HFFc6 (cell line): Measurements from ENCODE around the gene ITGA11. TPM values are rescaled to one million over a fixed set of nuclear protein-coding genes. Genes with fewer than 3 reads are reported as not detected.
A peak's percentile ranks its signal among the peaks of the same experiment; 100 is the strongest.

Experiments
- DNase-seq: peaks from one replicate; pipeline ENCODE4 v3.0.0-alpha.2; 2018
- H3K27ac Mint-ChIP-seq: 2 replicates; pipeline ENCODE4 v1.8.0; 2020; ENCODE audit warnings: mild to moderate bottlenecking, mixed read lengths
- H3K27me3 Mint-ChIP-seq: 2 replicates; pipeline ENCODE4 v1.8.0; 2021; ENCODE audit warnings: mild to moderate bottlenecking, moderate library complexity, mixed read lengths; ENCODE audit not compliant: insufficient read depth
- H3K36me3 Mint-ChIP-seq: 2 replicates; pipeline ENCODE4 v1.8.0; 2021; ENCODE audit warnings: low read depth, mixed read lengths
- H3K4me1 Mint-ChIP-seq: 2 replicates; pipeline ENCODE4 v1.8.0; 2020; ENCODE audit warnings: low read depth, mixed read lengths
- H3K4me3 Mint-ChIP-seq: 2 replicates; pipeline ENCODE4 v1.8.0; 2020; ENCODE audit warnings: mild to moderate bottlenecking, moderate library complexity, mixed read lengths
- H3K9me3 Mint-ChIP-seq: 2 replicates; pipeline ENCODE4 v1.8.0; 2020; ENCODE audit warnings: mild to moderate bottlenecking, mixed read lengths
- total RNA-seq, 6 experiments: library from RNA; stranded (reverse); fragmentation: NEBNext Ultra II Directional; extraction: Animal tissue kit (Norgen Biotek cat#: 25700); gene quantifications; 2 replicates in 1 of 6; 3 replicates in 5 of 6; pipeline ENCODE4 v1.2.3, GENCODE V29; 2021
- TF ChIP-seq, protein P1 (sequence below): fragments of 200-600 bp; sonication (generic); IDR thresholded peaks from 2 replicates; pipeline ENCODE4 v1.5.0; 2021; ENCODE audit warnings: antibody characterized with exemption, mild to moderate bottlenecking

ITGA11 gene
- total RNA-seq, 6 experiments from 2014 or later, result 1.2 to 2.1 (median 1.4) TPM

DNA sequence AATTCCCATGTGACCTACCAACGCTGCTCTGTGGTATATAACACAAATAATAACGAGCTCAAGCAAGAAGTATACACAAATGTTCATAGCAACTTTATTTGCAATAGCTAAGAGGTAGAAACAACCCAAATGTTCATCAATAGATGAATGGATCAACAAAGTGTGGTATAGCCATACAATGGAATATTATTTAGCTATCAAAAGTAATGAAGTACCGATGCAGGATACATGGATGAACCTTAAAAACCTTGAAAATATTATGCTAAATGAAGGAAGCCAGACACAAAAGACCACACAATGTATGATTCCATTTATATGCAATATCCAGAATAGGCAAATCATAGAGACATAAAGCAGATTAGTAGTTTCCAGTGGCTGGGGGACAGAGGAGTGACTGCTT, 170.0 kb downstream of the ITGA11 start:
- Mint-ChIP-seq H3K9me3 (no peaks in the 10 kb centered on the region), H3K4me3 (no peak overlapping the region), H3K27ac (no peak overlapping the region), H3K36me3 (no peaks in the 10 kb centered on the region), H3K4me1 (peaks cover 7% of the 10 kb centered on the region), H3K27me3 (peaks cover 5% of the 10 kb centered on the region)
- TF ChIP-seq, protein P1, sequence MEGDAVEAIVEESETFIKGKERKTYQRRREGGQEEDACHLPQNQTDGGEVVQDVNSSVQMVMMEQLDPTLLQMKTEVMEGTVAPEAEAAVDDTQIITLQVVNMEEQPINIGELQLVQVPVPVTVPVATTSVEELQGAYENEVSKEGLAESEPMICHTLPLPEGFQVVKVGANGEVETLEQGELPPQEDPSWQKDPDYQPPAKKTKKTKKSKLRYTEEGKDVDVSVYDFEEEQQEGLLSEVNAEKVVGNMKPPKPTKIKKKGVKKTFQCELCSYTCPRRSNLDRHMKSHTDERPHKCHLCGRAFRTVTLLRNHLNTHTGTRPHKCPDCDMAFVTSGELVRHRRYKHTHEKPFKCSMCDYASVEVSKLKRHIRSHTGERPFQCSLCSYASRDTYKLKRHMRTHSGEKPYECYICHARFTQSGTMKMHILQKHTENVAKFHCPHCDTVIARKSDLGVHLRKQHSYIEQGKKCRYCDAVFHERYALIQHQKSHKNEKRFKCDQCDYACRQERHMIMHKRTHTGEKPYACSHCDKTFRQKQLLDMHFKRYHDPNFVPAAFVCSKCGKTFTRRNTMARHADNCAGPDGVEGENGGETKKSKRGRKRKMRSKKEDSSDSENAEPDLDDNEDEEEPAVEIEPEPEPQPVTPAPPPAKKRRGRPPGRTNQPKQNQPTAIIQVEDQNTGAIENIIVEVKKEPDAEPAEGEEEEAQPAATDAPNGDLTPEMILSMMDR, result no peak
- DNase-seq, result no peak

DNA sequence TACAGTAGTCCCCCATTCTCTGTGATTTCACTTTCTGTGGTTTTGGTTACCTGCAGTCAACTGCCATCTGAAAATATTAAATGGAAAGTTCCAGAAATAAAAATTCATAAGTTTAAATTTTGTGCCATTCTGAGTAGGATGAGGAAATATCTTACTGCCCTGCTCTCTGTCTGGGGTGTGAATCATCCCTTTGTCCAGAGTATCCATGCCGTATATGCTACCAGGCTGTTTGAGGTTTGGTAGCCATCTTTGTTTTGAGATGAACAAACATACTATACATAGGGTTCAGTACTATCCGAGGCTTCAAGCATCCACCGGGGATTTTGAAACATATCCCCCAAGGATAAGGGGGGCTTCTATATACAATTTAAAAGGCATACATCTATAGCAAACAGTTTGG, 170.7 kb downstream of the ITGA11 start:
- H3K9me3 Mint-ChIP-seq, result no peaks in the 10 kb centered on the region
- no peaks in the 10 kb centered on the region for H3K36me3 Mint-ChIP-seq
- peaks cover 7% of the 10 kb centered on the region for H3K27me3 Mint-ChIP-seq
- peaks cover 7% of the 10 kb centered on the region for H3K4me1 Mint-ChIP-seq
- no peak overlapping the region for H3K27ac Mint-ChIP-seq
- H3K4me3 Mint-ChIP-seq, result no peak overlapping the region
- no peak for DNase-seq
- TF ChIP-seq, protein P1, result no peak

- TF ChIP-seq, protein P1, result no peak
- H3K27me3 Mint-ChIP-seq, result peaks cover 7% of the 10 kb centered on the region
- H3K9me3 Mint-ChIP-seq, result no peaks in the 10 kb centered on the region
- H3K4me1 Mint-ChIP-seq, result peaks cover 7% of the 10 kb centered on the region
- no peak overlapping the region for H3K4me3 Mint-ChIP-seq
- no peaks in the 10 kb centered on the region for H3K36me3 Mint-ChIP-seq
- no peak for DNase-seq
- H3K27ac Mint-ChIP-seq, result no peak overlapping the region
Observed at GRCh38 chr15:68259883-68260282, 172.1 kb downstream of the ITGA11 start.

GRCh38 chr15:68258692-68259091, 173.3 kb downstream of the ITGA11 start:
- no peak overlapping the region; the same call in 1 of the 2 replicates for H3K4me3 Mint-ChIP-seq
- DNase-seq, result no peak
- TF ChIP-seq, protein P1, result no peak
- H3K27me3 Mint-ChIP-seq, result peaks cover 3% of the 10 kb centered on the region
- no peak overlapping the region for H3K27ac Mint-ChIP-seq
- H3K4me1 Mint-ChIP-seq, result peaks cover 7% of the 10 kb centered on the region
- no peaks in the 10 kb centered on the region for H3K9me3 Mint-ChIP-seq
- H3K36me3 Mint-ChIP-seq, result no peaks in the 10 kb centered on the region

DNA sequence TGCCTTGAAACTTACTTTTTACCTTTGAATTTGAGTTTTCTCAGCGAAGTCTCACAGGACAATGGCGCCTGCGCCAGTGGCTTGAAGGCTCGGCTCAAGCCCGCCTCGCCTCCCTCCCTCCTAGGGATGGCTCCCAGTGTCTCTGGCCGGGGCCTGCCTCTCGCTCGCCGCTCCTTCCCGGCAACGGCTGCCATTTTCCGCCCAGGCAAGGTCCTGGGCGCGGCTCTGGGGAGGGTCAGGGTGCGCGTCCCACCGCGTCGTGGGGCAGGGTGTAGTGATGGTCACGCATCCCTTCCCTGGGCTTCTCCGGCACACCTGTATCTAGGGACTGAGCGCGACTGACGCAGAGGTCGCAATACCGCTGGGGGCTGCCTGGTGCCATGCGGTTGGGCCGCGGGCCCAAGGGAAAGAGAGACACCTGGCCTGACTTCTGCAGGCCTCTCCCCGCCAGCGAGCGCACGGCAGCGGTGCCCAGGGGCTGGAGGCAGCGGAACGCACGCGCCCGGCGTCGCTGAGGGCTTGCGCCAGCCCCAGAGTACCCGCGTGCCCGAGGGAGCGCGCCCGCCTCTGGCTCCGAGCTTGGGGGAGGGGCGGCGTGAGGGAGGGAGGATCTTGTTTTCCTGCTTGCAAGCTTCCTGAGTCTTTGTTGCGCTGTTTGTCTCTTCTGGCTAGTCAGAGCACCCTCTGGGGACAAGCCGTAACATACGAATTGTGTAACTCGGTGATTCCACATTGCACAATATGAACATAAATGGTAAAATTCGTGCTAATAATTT, 175.1 kb downstream of the ITGA11 start:
- H3K27me3 Mint-ChIP-seq, result peaks cover 5% of the 10 kb centered on the region
- no peaks in the 10 kb centered on the region for H3K9me3 Mint-ChIP-seq
- H3K27ac Mint-ChIP-seq, result peak overlapping the region; percentile 67
- peaks cover 13% of the 10 kb centered on the region for H3K4me1 Mint-ChIP-seq
- DNase-seq, result peak; percentile 77
- H3K36me3 Mint-ChIP-seq, result no peaks in the 10 kb centered on the region
- TF ChIP-seq, protein P1, result no peak
- peak overlapping the region; percentile 78 for H3K4me3 Mint-ChIP-seq
